ENCODE data around the gene RECK.

The RECK gene

DNA sequence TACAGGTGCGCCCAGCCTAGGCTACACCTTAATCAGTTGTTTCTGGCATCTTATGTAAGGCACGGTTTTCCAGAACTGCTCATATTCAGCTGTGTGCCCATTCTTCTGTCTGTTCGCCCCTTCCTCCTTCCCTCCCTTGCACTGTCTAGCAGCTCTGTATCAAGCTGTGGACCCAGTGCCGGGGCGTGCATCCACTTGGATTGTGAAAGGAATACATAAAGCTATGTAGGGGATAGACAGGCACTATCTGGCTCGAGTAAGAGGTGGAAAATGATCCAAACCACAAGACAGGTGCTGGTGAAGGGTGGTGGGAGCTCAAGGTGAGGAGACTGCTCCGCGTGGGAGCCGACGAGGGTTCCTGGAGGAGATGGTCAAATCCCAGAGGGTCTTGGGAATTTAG, 101.8 kb downstream of the RECK start:
- Histone ChIP-seq H3K9me2 (replicated peaks; ENCODE audit: insufficient read depth, low read length) (no peaks in the 10 kb centered on the region), H3K4me3 (ENCODE audit: low read length) (no peak overlapping the region), H4K20me1 (ENCODE audit: insufficient read depth, low read length) (no peaks in the 10 kb centered on the region), H3K4me1 (ENCODE audit: low read length) (peaks cover 44% of the 10 kb centered on the region), H3K4me2 (ENCODE audit: low read depth, low read length) (no peak overlapping the region), H3K79me2 (ENCODE audit: low read length) (peaks cover 24% of the 10 kb centered on the region), H3K9me3 (replicated peaks; ENCODE audit: insufficient read depth, low read length) (no peaks in the 10 kb centered on the region), H3K36me3 (replicated peaks; ENCODE audit: insufficient read depth, low read length) (no peaks in the 10 kb centered on the region), H3K27ac (ENCODE audit: low read length) (no peak overlapping the region), H3F3A (ENCODE audit: insufficient read depth, low read length) (peaks cover 15% of the 10 kb centered on the region), H2AFZ (ENCODE audit: low read length) (no peak overlapping the region), H3K9ac (ENCODE audit: low read length) (no peak overlapping the region), H3K27me3 (replicated peaks; ENCODE audit: insufficient read depth, low read length) (no peaks in the 10 kb centered on the region)
- DNase-seq: no peak
- no peak for TF ChIP-seq EZH2 (optimal IDR thresholded peaks at IDR 0.05; ENCODE audit: low read depth, low read length)
- no peak for TF ChIP-seq EZH2phosphoT487 (IDR thresholded peaks at IDR 0.05; ENCODE audit: low read length)

DNA sequence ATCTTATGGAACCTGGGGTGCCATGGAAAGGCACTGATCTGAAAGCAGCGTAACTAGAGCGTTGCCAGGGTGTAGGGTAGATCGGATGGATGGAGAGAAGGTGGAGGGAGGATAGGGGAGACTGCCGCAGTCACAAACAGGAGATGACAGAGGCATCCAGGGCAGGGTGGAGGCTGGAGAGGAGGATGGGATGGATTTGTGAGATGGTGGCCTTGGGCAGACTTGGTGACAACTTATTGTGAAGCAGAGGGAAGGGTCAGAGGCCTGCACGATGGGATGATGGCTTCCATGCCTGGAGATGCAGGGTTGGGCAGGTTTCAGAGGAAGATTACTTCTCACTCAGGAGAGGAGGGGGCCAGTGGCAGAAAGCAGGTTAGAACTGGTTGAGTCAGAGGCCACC, 102.2 kb downstream of the RECK start:
- DNase-seq: no peak
- H3K27me3 ChIP-seq (replicated peaks; ENCODE audit: insufficient read depth, low read length): no peaks in the 10 kb centered on the region
- peaks cover 24% of the 10 kb centered on the region for H3K79me2 ChIP-seq (ENCODE audit: low read length)
- TF ChIP-seq CTCF (IDR thresholded peaks at IDR 0.05; ENCODE audit: low read length): no peak
- no peak for TF ChIP-seq EZH2phosphoT487 (IDR thresholded peaks at IDR 0.05; ENCODE audit: low read length)
- TF ChIP-seq EZH2 (optimal IDR thresholded peaks at IDR 0.05; ENCODE audit: low read depth, low read length): no peak
- peaks cover 47% of the 10 kb centered on the region for H3K4me1 ChIP-seq (ENCODE audit: low read length)
- no peak overlapping the region for H2AFZ ChIP-seq (ENCODE audit: low read length)
- no peak overlapping the region for H3K4me2 ChIP-seq (ENCODE audit: low read depth, low read length)
- no peak overlapping the region for H3K9ac ChIP-seq (ENCODE audit: low read length)
- H3K4me3 ChIP-seq (ENCODE audit: low read length): no peak overlapping the region
- no peak overlapping the region for H3K27ac ChIP-seq (ENCODE audit: low read length)
- no peaks in the 10 kb centered on the region for H4K20me1 ChIP-seq (ENCODE audit: insufficient read depth, low read length)
- no peaks in the 10 kb centered on the region for H3K9me3 ChIP-seq (replicated peaks; ENCODE audit: insufficient read depth, low read length)
- no peaks in the 10 kb centered on the region for H3K9me2 ChIP-seq (replicated peaks; ENCODE audit: insufficient read depth, low read length)
- no peaks in the 10 kb centered on the region for H3K36me3 ChIP-seq (replicated peaks; ENCODE audit: insufficient read depth, low read length)
- H3F3A ChIP-seq (ENCODE audit: insufficient read depth, low read length): peaks cover 15% of the 10 kb centered on the region

DNA sequence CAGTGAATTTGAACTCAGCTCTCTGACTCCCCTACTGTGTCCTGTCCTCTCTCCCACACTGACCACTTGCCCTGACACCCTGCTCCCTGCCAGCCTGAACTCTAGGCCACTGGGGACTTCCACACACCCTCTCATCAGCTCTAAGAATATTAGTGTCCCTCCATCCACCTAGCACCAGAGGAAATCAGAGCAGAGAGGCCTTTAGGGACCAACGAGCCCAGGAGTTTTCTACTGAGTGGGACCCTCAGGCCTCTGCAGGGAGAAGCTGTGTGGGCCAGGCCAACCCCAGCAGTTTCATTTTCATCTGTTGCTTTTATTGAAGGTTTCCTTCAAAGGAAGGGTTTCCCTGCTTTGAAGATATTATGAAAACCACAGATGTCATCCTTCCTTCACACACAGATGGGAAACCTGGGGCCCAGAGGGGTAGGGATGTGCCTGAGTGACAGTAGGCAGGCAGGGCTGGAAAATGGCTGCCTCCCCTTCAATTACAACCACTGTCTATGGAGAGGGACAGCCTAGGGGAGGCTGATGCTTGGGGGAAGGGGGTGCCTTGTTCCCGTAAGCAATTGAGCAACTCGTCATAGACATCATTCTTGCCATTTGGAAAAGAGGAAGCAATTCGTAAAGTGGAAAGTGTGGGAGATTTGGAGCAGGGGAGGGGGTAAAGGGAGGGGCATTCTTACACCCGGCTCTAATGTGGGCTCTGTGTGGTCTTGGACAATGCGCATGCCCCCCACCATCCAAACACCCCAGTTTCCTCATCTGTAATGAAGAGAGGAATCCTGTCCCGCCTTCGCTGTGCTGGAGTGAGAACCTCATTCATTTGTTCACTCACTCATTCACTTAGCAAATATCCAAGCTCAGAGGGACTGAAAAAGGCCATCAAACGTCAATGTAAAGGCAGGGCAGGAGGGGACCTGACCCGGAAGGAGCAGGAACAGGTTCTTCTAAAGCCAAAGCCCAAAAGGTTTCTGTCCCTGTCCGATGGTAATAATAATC, 103.7 kb downstream of the RECK start:
- Histone ChIP-seq H3K9me2 (replicated peaks; ENCODE audit: insufficient read depth, low read length) (no peaks in the 10 kb centered on the region), H3K9me3 (replicated peaks; ENCODE audit: insufficient read depth, low read length) (no peaks in the 10 kb centered on the region), H3K36me3 (replicated peaks; ENCODE audit: insufficient read depth, low read length) (no peaks in the 10 kb centered on the region), H2AFZ (ENCODE audit: low read length) (peak overlapping the region; percentile 16; the same call in 1 of the 2 replicates), H3K27me3 (replicated peaks; ENCODE audit: insufficient read depth, low read length) (no peaks in the 10 kb centered on the region), H3F3A (ENCODE audit: insufficient read depth, low read length) (peaks cover 15% of the 10 kb centered on the region), H3K4me1 (ENCODE audit: low read length) (peaks cover 62% of the 10 kb centered on the region), H3K9ac (ENCODE audit: low read length) (peak overlapping the region; percentile 1; the same call in 1 of the 2 replicates), H3K4me3 (ENCODE audit: low read length) (no peak overlapping the region), H4K20me1 (ENCODE audit: insufficient read depth, low read length) (no peaks in the 10 kb centered on the region), H3K27ac (ENCODE audit: low read length) (peak overlapping the region; percentile 47; the same call in 1 of the 2 replicates), H3K4me2 (ENCODE audit: low read depth, low read length) (peak overlapping the region; percentile 57), H3K79me2 (ENCODE audit: low read length) (peaks cover 26% of the 10 kb centered on the region)
- TF ChIP-seq EZH2phosphoT487 (IDR thresholded peaks at IDR 0.05; ENCODE audit: low read length) (no peak), CTCF (IDR thresholded peaks at IDR 0.05; ENCODE audit: low read length) (no peak), EZH2 (optimal IDR thresholded peaks at IDR 0.05; ENCODE audit: low read depth, low read length) (no peak)
- peak; percentile 61 for DNase-seq

Data from MM.1S (cell line).